ENCODE data around the gene OXER1.

DNA sequence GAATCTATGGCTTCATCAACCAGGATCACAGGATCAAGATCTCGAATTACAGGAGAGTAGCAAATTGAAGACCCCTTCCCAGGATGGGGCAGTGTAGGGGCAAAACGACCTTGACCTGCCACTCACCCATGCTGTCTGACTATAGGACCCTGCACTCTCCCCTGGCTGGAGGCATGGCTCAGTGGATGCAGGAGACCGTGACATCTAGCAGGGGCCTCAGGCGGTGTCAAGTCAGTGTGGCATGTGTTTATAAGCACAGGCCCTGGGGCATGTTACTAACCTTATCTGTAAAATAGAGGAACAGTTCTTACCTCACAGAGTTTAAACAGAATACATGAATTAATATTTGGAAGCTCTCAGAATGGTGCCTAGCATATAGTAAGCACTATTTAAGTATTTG, 24.9 kb upstream of the OXER1 start:
- no peak for TF ChIP-seq CTCF (IDR thresholded peaks at IDR 0.05)
- TF ChIP-seq POLR2A (IDR thresholded peaks at IDR 0.05) = no peak

Measured in lower leg skin (tissue), 3 donors.